LNCAP (cell line): Measurements from ENCODE around the gene COX6A2.
A peak's percentile ranks its signal among the peaks of the same experiment; 100 is the strongest.

Experiments
- CTCF ChIP-seq: fragments of 450-650 bp; IDR thresholded peaks from 2 replicates; pipeline ENCODE4 v1.5.1; 2017; ENCODE audit warnings: mild to moderate bottlenecking

COX6A2 gene

GRCh38 chr16:31382485-31383161 lies 45.5 kb downstream of the COX6A2 start:
- TF ChIP-seq CTCF: peak; percentile 87

GRCh38 chr16:31380201-31380600 lies 48.0 kb downstream of the COX6A2 start:
- TF ChIP-seq CTCF: no peak
